HepG2 (cell line): ENCODE results near the gene MYO1B. TPM values are rescaled to one million over a fixed set of nuclear protein-coding genes. Genes with fewer than 3 reads are reported as not detected.

Source experiments
- ATAC-seq: fragments of 200-7000 bp; cut with Tn5 transposase; 3 replicates; pipeline ENCODE4 v1.9.1; 2020; ENCODE audit warnings: mild to moderate bottlenecking, moderate library complexity
- BruUV-seq: library from RNA; stranded (reverse); fragments of 400-500 nt; replicated peaks from 2 replicates; lab custom pipeline; 2021; lab: Mats Ljungman, UMichigan
- CTCF ChIA-PET: fragments of 300-600 bp; formaldehyde crosslinking; extraction: SDS; loops from one replicate; lab custom pipeline; 2021; ENCODE audit warnings: low total read pairs, inconsistent platforms, low intra/inter-chr PET ratio; lab: Yijun Ruan, JAX
- POLR2A ChIA-PET: fragments of 350-600 bp; sonication (Branson Sonifier 250); formaldehyde crosslinking; loops from one replicate; lab custom pipeline; 2020; ENCODE audit warnings: antibody characterized with exemption, inconsistent platforms; lab: Yijun Ruan, JAX
- DNase-seq: peaks from one replicate; pipeline ENCODE4 v3.0.0-alpha.2; 2015; ENCODE audit warnings: low spot score
- FAIRE-seq: peaks from 3 replicates; lab custom pipeline; 2011; peaks lifted over from hg19 to GRCh38; lab: Jason Lieb, UNC
- H2AFZ ChIP-seq: one replicate; pipeline ENCODE4 v1.6.1; 2011; ENCODE audit warnings: low read length, inconsistent platforms
- H3K27ac ChIP-seq: fragments of 300-600 bp; 3 replicates; pipeline ENCODE4 v1.8.0; 2011; ENCODE audit warnings: mixed run types, mild to moderate bottlenecking, mixed read lengths, low read length, inconsistent platforms; ENCODE audit not compliant: insufficient read depth; ENCODE audit errors: extremely low read length
- H3K27me3 ChIP-seq, 2 experiments: fragments of 200-600 bp in 1 of 2; 2 replicates in 1 of 2; 3 replicates in 1 of 2; pipeline versions ENCODE4 v1.6.0 to v1.8.0; 2011; ENCODE audit warnings: low read length in 2 of 2, mild to moderate bottlenecking in 2 of 2, moderate library complexity in 2 of 2, inconsistent platforms in 1 of 2; ENCODE audit not compliant: insufficient read depth in 2 of 2, control insufficient read depth in 1 of 2
- H3K36me3 ChIP-seq, 2 experiments: fragments of 200-600 bp in 1 of 2; replicated peaks in 1 of 2; 2 replicates in 1 of 2; 3 replicates in 1 of 2; pipeline versions ENCODE4 v1.5.1 to v1.8.0; 2011; ENCODE audit warnings: low read length in 2 of 2, inconsistent platforms in 1 of 2; ENCODE audit not compliant: insufficient read depth in 2 of 2, control insufficient read depth in 1 of 2
- H3K4me1 ChIP-seq: 2 replicates; pipeline ENCODE4 v1.5.1; 2012; ENCODE audit warnings: low read length, inconsistent platforms; ENCODE audit not compliant: insufficient read depth
- H3K4me2 ChIP-seq: 2 replicates; pipeline ENCODE4 v1.6.0; 2011; ENCODE audit warnings: low read depth, low read length, inconsistent platforms
- H3K4me3 ChIP-seq, 3 experiments: fragments of 200-600 bp in 1 of 3; sonication (generic), shearing (Covaris generic) in 1 of 3; replicated peaks in 1 of 3; 2 replicates each; pipeline ENCODE4 v1.5.1; 2011 to 2016; ENCODE audit warnings: low read length in 3 of 3, inconsistent platforms in 2 of 3, low read depth in 2 of 3, mild to moderate bottlenecking in 2 of 3, control low read depth in 1 of 3, mixed read lengths in 1 of 3; ENCODE audit not compliant: insufficient read depth in 1 of 3
- H3K79me2 ChIP-seq: one replicate; pipeline ENCODE4 v1.6.1; 2011; ENCODE audit warnings: low read length, inconsistent platforms; ENCODE audit not compliant: insufficient read depth
- H3K9ac ChIP-seq: 2 replicates; pipeline ENCODE4 v1.6.0; 2011; ENCODE audit warnings: mild to moderate bottlenecking, low read depth, low read length, inconsistent platforms; ENCODE audit not compliant: insufficient read depth
- H3K9me3 ChIP-seq: 2 replicates; pipeline ENCODE4 v1.5.1; 2012; ENCODE audit warnings: mild to moderate bottlenecking, low read length
- H4K20me1 ChIP-seq: 2 replicates; pipeline ENCODE4 v1.6.0; 2011; ENCODE audit warnings: inconsistent platforms, mild to moderate bottlenecking, low read length, moderate library complexity; ENCODE audit not compliant: insufficient read depth
- CHCHD3 ChIP-seq: sonication (generic); formaldehyde crosslinking; IDR thresholded peaks from 2 replicates; pipeline ENCODE4 v1.8.0; 2022; ENCODE audit warnings: mild to moderate bottlenecking, missing genetic modification reagents, moderate library complexity
- HOXA3 ChIP-seq: sonication (generic); formaldehyde crosslinking; IDR thresholded peaks from 2 replicates; pipeline ENCODE4 v1.5.0; 2020; ENCODE audit warnings: missing genetic modification reagents
- MNT ChIP-seq: fragments of 450-650 bp; IDR thresholded peaks from 2 replicates; pipeline ENCODE4 v1.6.1; 2016
- RBM22 ChIP-seq: fragments of 200-400 bp; formaldehyde crosslinking; optimal IDR thresholded peaks from 2 replicates; pipeline ENCODE3; 2017; ENCODE audit warnings: mild to moderate bottlenecking, low read length, moderate library complexity
- WGBS: methylation state at CpG from one replicate; pipeline ENCODE4 v1.1.6; 2017; ENCODE audit warnings: low lambda C conversion rate; 5-methylcytosine and 5-hydroxymethylcytosine counted together
- in situ Hi-C: cut with HindIII; loops from 2 replicates; pipeline ENCODE4 v1.10.0; 2017; ENCODE audit warnings: low pct_unique_long_range_greater_than_20kb; ENCODE audit not compliant: extremely low pct_ligation_motif_present
- intact Hi-C: fragments of 100-400 bp; cut with micrococcal nuclease; formaldehyde crosslinking; loops from one replicate; pipeline ENCODE4 v1.10.0; 2022; ENCODE audit not compliant: unreplicated experiment
- polyA plus RNA-seq, 8 experiments: library from polyadenylated mRNA; depleted of rRNA in 3 of 8; stranded (reverse) in 7 of 8; unstranded in 1 of 8; fragments of >200 nt; fragmentation: Illumina TruSeq in 4 of 8; extraction: Trizol in 4 of 8; gene quantifications; 2 replicates each; pipeline versions ENCODE4 v1.2.1 to v1.2.3, GENCODE V29; 2011 to 2016; ENCODE audit warnings: low read depth in 4 of 8, missing spikeins in 1 of 8, mixed read lengths in 1 of 8; ENCODE audit not compliant: insufficient read depth in 1 of 8
- total RNA-seq, 5 experiments: library from RNA; depleted of rRNA; stranded (reverse); fragments of >200 nt; fragmentation: Illumina TruSeq; extraction: Trizol; gene quantifications; 2 replicates each; pipeline ENCODE4 v1.2.3, GENCODE V29; 2016; ENCODE audit warnings: low read depth in 1 of 5
- TF ChIP-seq, protein P1 (sequence below): IDR thresholded peaks from 2 replicates; pipeline ENCODE4 v1.6.1; 2016; ENCODE audit warnings: low read depth, borderline replicate concordance

Gene MYO1B
- total and polyA plus RNA-seq, 2 of the 13 experiments (the other 11 are each of a cell fraction or from before 2014, with no cell fraction given): 36.9 to 89.8 TPM

DNA sequence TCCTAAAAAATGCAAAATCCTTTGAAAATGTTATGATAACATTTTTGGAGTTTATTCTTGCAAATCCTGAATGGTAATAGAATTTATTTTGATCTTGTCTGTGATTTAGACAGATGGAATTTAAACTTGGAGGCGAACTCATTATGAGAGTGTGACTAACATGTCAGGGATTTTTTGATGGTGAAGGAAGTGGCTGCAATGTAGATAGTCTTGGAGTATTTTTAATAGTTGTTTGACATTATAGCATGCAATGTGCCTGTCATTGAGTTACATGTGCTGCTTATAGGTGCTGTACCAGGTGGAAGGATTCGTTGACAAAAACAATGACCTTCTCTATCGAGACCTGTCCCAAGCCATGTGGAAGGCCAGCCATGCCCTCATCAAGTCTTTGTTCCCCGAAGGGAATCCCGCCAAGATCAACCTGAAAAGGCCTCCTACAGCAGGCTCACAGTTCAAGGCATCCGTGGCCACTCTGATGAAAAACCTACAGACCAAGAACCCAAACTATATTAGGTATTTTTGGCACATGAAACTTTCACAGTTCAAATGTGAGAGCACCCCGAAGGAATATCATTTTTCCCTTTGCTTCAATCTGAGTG, 141.8 kb downstream of the MYO1B start:
- POLR2A ChIA-PET: no interaction called here
- Histone ChIP-seq H3K4me3 (no peak overlapping the region), H4K20me1 (0 out of 2 replicates have a peak, but pooled peaks cover 2% of the 10 kb centered on the region), H3K4me2 (no peak overlapping the region), H3K27ac (no peak overlapping the region), H3K4me1 (peaks cover 16% of the 10 kb centered on the region), H3K27me3 (no peaks in the 10 kb centered on the region), H3K36me3 (peaks cover 31 to 76% of the 10 kb centered on the region in 2 experiments), H3K9ac (no peak overlapping the region), H3K9me3 (no peaks in the 10 kb centered on the region), H2AFZ (no peak overlapping the region), H3K79me2 (no peaks in the 10 kb centered on the region)
- FAIRE-seq: no peak
- no peak for ATAC-seq
- no peak for TF ChIP-seq HOXA3 (CRISPR knock-in tag)
- peak; percentile 74 for TF ChIP-seq MNT
- TF ChIP-seq CHCHD3 (CRISPR knock-in tag): no peak
- intact Hi-C loops: loop anchor here (1.0 kb wide), 1 partner anchor 21 kb away; no protein-coding TSS in a partner anchor
- in situ Hi-C loops: loop anchor here (10.0 kb wide), 1 partner anchor 142 kb away; the partner anchor contains the start of gene MYO1B
- no peak for DNase-seq
- CTCF ChIA-PET: no interaction called here
- 98% methylated on average over 7 of the region's 7 CpGs for WGBS
- no TSS peak for BruUV-seq

DNA sequence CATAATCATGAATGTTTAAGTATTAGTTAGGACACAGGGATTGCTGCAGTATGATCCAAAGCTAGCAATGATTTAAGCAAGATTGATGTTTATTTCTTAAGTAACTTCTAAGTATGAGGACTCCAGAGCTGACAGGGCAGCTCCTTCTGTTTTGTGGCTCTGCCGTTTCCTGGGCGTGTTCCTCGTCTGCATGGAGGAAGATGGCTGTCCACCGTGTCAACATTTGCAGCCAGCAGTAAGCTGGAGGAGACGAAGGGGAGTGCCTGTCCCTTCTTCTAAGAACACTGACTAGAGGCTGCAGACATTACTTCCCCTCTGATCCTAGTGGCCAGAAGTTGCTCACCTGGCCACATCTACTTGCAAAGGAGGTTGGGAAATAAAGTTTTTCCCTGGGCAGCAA, 144.1 kb downstream of the MYO1B start:
- ATAC-seq: no peak
- 98% methylated on average over 5 of the region's 5 CpGs for WGBS
- Histone ChIP-seq H3K4me1 (no peaks in the 10 kb centered on the region), H3K27ac (no peak overlapping the region), H3K27me3 (no peaks in the 10 kb centered on the region), H3K79me2 (no peaks in the 10 kb centered on the region), H4K20me1 (no peaks in the 10 kb centered on the region), H3K4me2 (no peak overlapping the region), H3K4me3 (no peak overlapping the region), H3K9ac (no peak overlapping the region), H2AFZ (no peak overlapping the region), H3K9me3 (no peaks in the 10 kb centered on the region), H3K36me3 (peaks cover 27 to 89% of the 10 kb centered on the region in 2 experiments)
- in situ Hi-C loops (loop anchor here (10.0 kb wide), 1 partner anchor 144 kb away; the partner anchor contains the start of gene MYO1B), intact Hi-C loops (no loop called here)
- ChIA-PET CTCF (no interaction called here), POLR2A (no interaction called here)
- TF ChIP-seq, protein P1, sequence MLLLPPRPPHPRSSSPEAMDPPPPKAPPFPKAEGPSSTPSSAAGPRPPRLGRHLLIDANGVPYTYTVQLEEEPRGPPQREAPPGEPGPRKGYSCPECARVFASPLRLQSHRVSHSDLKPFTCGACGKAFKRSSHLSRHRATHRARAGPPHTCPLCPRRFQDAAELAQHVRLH (CRISPR knock-in tag): no peak
- TF ChIP-seq RBM22: peak; percentile 73
- FAIRE-seq: no peak
- DNase-seq: no peak
- no TSS peak for BruUV-seq
